HG03571 (cell line): ENCODE data around the gene AMMECR1.
A peak's percentile ranks its signal among the peaks of the same experiment; 100 is the strongest.

Experiments used
- ATAC-seq: cut with Tn5 transposase; IDR thresholded peaks from one replicate; pipeline ENCODE4 v1.9.1; 2021; ENCODE audit not compliant: unreplicated experiment

Gene AMMECR1

GRCh38 chrX:110311437-110312230 is 6.3 kb downstream of the AMMECR1 start:
- no peak for ATAC-seq

GRCh38 chrX:110310896-110311295 is 7.0 kb downstream of the AMMECR1 start:
- peak; percentile 76 for ATAC-seq

GRCh38 chrX:110310000-110310790 is 7.7 kb downstream of the AMMECR1 start:
- ATAC-seq, result no peak

- no peak for ATAC-seq
Measured at GRCh38 chrX:110308220-110308619, 9.7 kb downstream of the AMMECR1 start.

GRCh38 chrX:110304884-110305283 is 13.0 kb downstream of the AMMECR1 start:
- no peak for ATAC-seq

GRCh38 chrX:110304371-110304770 is 13.5 kb downstream of the AMMECR1 start:
- no peak for ATAC-seq

- no peak for ATAC-seq
Measured at GRCh38 chrX:110302975-110303374, 14.9 kb downstream of the AMMECR1 start.

GRCh38 chrX:110301194-110301593 is 16.7 kb downstream of the AMMECR1 start:
- ATAC-seq, result no peak

- ATAC-seq, result no peak
Measured at GRCh38 chrX:110294087-110294486, 23.8 kb downstream of the AMMECR1 start.

GRCh38 chrX:110293658-110294057 is 24.2 kb downstream of the AMMECR1 start:
- no peak for ATAC-seq

- ATAC-seq, result no peak
Measured at GRCh38 chrX:110287605-110288004, 30.3 kb downstream of the AMMECR1 start.

GRCh38 chrX:110286106-110286505 is 31.8 kb downstream of the AMMECR1 start:
- ATAC-seq, result no peak

GRCh38 chrX:110284159-110284558 is 33.7 kb downstream of the AMMECR1 start:
- ATAC-seq, result no peak

GRCh38 chrX:110282922-110283321 is 35.0 kb downstream of the AMMECR1 start:
- no peak for ATAC-seq

- no peak for ATAC-seq
Measured at GRCh38 chrX:110281377-110281776, 36.5 kb downstream of the AMMECR1 start.

GRCh38 chrX:110280954-110281353 is 36.9 kb downstream of the AMMECR1 start:
- no peak for ATAC-seq

- ATAC-seq, result no peak
Measured at GRCh38 chrX:110277609-110278008, 40.3 kb downstream of the AMMECR1 start.

GRCh38 chrX:110276778-110277177 is 41.1 kb downstream of the AMMECR1 start:
- ATAC-seq, result peak; percentile 92

- ATAC-seq, result no peak
Measured at GRCh38 chrX:110268886-110269285, 49.0 kb downstream of the AMMECR1 start.

GRCh38 chrX:110268395-110268794 is 49.5 kb downstream of the AMMECR1 start:
- no peak for ATAC-seq

- no peak for ATAC-seq
Measured at GRCh38 chrX:110267874-110268273, 50.0 kb downstream of the AMMECR1 start.

- ATAC-seq, result no peak
Measured at GRCh38 chrX:110265661-110266060, 52.2 kb downstream of the AMMECR1 start.
